ENCODE data around the gene ARIH2. TPM values are rescaled to one million over a fixed set of nuclear protein-coding genes. Genes with fewer than 3 reads are reported as not detected.

Gene ARIH2
- total and polyA plus RNA-seq, 9 of the 15 experiments (the other 6 are each of a cell fraction or from before 2014, with no cell fraction given), result 27.0 to 120 (median 108) TPM

GRCh38 chr3:49017971-49018706 is 99.5 kb downstream of the ARIH2 start, which contains the start of gene DALRD3 (continued):
- TF ChIP-seq RUNX1 (IDR thresholded peaks at IDR 0.05; ENCODE audit: low read depth) (0 out of 2 replicates have a peak, but pooled peaks have one; percentile 15), HOMEZ (CRISPR knock-in tag; IDR thresholded peaks at IDR 0.05) (no peak), MECOM (CRISPR knock-in tag; IDR thresholded peaks at IDR 0.05) (no peak), ATF3 (IDR thresholded peaks at IDR 0.05) (no peak), ATF3 (CRISPR knock-in tag; conservative IDR thresholded peaks at IDR 0.05) (no peak), ZNF586 (CRISPR knock-in tag; conservative IDR thresholded peaks at IDR 0.05) (no peak), EWSR1 (IDR thresholded peaks at IDR 0.05; ENCODE audit: borderline replicate concordance, low read depth, partially characterized antibody) (no peak), ZKSCAN8 (CRISPR knock-in tag; IDR thresholded peaks at IDR 0.05) (no peak), CREBBP (IDR thresholded peaks at IDR 0.05; ENCODE audit: low read depth, low read length) (no peak), ZNF197 (CRISPR knock-in tag; IDR thresholded peaks at IDR 0.05; ENCODE audit: low read depth) (no peak), SMC3 (conservative IDR thresholded peaks at IDR 0.05; ENCODE audit: insufficient read depth, low read depth, low read length) (no peak), TCF3 (CRISPR knock-in tag; IDR thresholded peaks at IDR 0.05) (no peak), TAF1 (IDR thresholded peaks at IDR 0.05; ENCODE audit: control insufficient read depth, extremely low read depth, insufficient read depth, low read length, severe bottlenecking) (peak; percentile 39), TRIM24 (IDR thresholded peaks at IDR 0.05) (no peak), PHTF2 (CRISPR knock-in tag; IDR thresholded peaks at IDR 0.05) (no peak), IRF9 (tag; IDR thresholded peaks at IDR 0.05) (no peak), NR2C1 (IDR thresholded peaks at IDR 0.05) (no peak), NR2C1 (tag; IDR thresholded peaks at IDR 0.05) (no peak), BMI1 (IDR thresholded peaks at IDR 0.05; ENCODE audit: low read length) (no peak), HDAC6 (IDR thresholded peaks at IDR 0.05; ENCODE audit: low read depth, low read length) (no peak), THRAP3 (IDR thresholded peaks at IDR 0.05; ENCODE audit: borderline replicate concordance) (no peak), CREB3 (tag; conservative IDR thresholded peaks at IDR 0.05; ENCODE audit: low read depth) (no peak), HDAC3 (IDR thresholded peaks at IDR 0.05; ENCODE audit: borderline replicate concordance, partially characterized antibody) (no peak)
- TF ChIP-seq, protein P1, sequence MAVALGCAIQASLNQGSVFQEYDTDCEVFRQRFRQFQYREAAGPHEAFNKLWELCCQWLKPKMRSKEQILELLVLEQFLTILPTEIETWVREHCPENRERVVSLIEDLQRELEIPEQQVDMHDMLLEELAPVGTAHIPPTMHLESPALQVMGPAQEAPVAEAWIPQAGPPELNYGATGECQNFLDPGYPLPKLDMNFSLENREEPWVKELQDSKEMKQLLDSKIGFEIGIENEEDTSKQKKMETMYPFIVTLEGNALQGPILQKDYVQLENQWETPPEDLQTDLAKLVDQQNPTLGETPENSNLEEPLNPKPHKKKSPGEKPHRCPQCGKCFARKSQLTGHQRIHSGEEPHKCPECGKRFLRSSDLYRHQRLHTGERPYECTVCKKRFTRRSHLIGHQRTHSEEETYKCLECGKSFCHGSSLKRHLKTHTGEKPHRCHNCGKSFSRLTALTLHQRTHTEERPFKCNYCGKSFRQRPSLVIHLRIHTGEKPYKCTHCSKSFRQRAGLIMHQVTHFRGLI (CRISPR knock-in tag; IDR thresholded peaks at IDR 0.05), result no peak
